ENCODE data around the gene INO80E.
"Not testable (repeated sequence)": the region's sequence is repeated elsewhere in the genome, so short reads cannot be mapped to it uniquely, and the experiment has no call there.

Gene INO80E

GRCh38 chr16:30032083-30032819 is 36.2 kb downstream of the INO80E start:
- DNase-seq = peak; percentile 66

GRCh38 chr16:30033270-30033669 is 37.2 kb downstream of the INO80E start:
- DNase-seq = no peak

- DNase-seq = no peak
These were observed 44.2 kb downstream of the INO80E start for GRCh38 chr16:30040221-30040620.

GRCh38 chr16:30040690-30041089 is 44.6 kb downstream of the INO80E start:
- DNase-seq = not testable (repeated sequence)

GRCh38 chr16:30041841-30042240 is 45.8 kb downstream of the INO80E start:
- DNase-seq = peak; percentile 42

- no peak for DNase-seq
These were observed 50.1 kb downstream of the INO80E start for GRCh38 chr16:30046178-30046577.

- DNase-seq = no peak
These were observed 50.5 kb downstream of the INO80E start for GRCh38 chr16:30046588-30046987.

GRCh38 chr16:30049871-30050270 is 53.8 kb downstream of the INO80E start:
- DNase-seq = no peak

GRCh38 chr16:30051518-30051917 is 55.5 kb downstream of the INO80E start:
- DNase-seq = no peak

- peak; percentile 91 for DNase-seq
These were observed 56.8 kb downstream of the INO80E start for GRCh38 chr16:30052671-30053372.

GRCh38 chr16:30053376-30054015 is 57.5 kb downstream of the INO80E start:
- no peak for DNase-seq

GRCh38 chr16:30054451-30054850 is 58.4 kb downstream of the INO80E start:
- no peak for DNase-seq

- peak; percentile 61 for DNase-seq
These were observed 59.0 kb downstream of the INO80E start for GRCh38 chr16:30054959-30055553.

Data from CD4-positive, alpha-beta T cell treated with Interleukin-6 for 4 hours (primary cell).